Thymus (tissue), 14 donors: ENCODE measurements around the gene FAM156B. TPM values are rescaled to one million over a fixed set of nuclear protein-coding genes. Genes with fewer than 3 reads are reported as not detected.
"Not testable (repeated sequence)": the region's sequence is repeated elsewhere in the genome, so short reads cannot be mapped to it uniquely, and the experiment has no call there.

Experiments
- DNase-seq, 9 donors: peaks; one replicate each; pipeline ENCODE4 v3.0.0-alpha.2; 2013; ENCODE audit warnings: low spot score in 9 of 9, low read depth in 6 of 9, missing footprints in 1 of 9
- H3K27ac ChIP-seq, 2 donors: one replicate each; pipeline ENCODE4 v1.5.1; 2013; ENCODE audit warnings: control low read depth in 1 of 2, low read depth in 1 of 2, low read length in 1 of 2, mild to moderate bottlenecking in 1 of 2, moderate library complexity in 1 of 2
- H3K27me3 ChIP-seq, 2 donors: one replicate each; pipeline ENCODE4 v1.5.1; 2013; ENCODE audit warnings: low read length in 1 of 2; ENCODE audit not compliant: control insufficient read depth in 2 of 2, insufficient read depth in 1 of 2
- H3K36me3 ChIP-seq, 2 donors: one replicate each; pipeline ENCODE4 v1.5.1; 2013; ENCODE audit warnings: low read length in 1 of 2, mild to moderate bottlenecking in 1 of 2, moderate library complexity in 1 of 2; ENCODE audit not compliant: control insufficient read depth in 2 of 2, insufficient read depth in 2 of 2
- H3K4me1 ChIP-seq, 2 donors: one replicate each; pipeline ENCODE4 v1.5.1; 2013; ENCODE audit warnings: low read length in 2 of 2; ENCODE audit not compliant: control insufficient read depth in 2 of 2, insufficient read depth in 2 of 2
- H3K4me3 ChIP-seq, 2 donors: one replicate each; pipeline ENCODE4 v1.5.1; 2013; ENCODE audit warnings: low read length in 2 of 2, control low read depth in 1 of 2, mild to moderate bottlenecking in 1 of 2
- H3K9me3 ChIP-seq, 2 donors: one replicate each; pipeline ENCODE4 v1.5.1; 2013; ENCODE audit warnings: low read length in 1 of 2, mild to moderate bottlenecking in 1 of 2; ENCODE audit not compliant: control insufficient read depth in 2 of 2, insufficient read depth in 1 of 2
- WGBS: extraction: QIAGEN DNeasy Blood & Tissue Kit; methylation state at CpG from one replicate; pipeline ENCODE4 v1.1.7; 2013; 5-methylcytosine and 5-hydroxymethylcytosine counted together
- long read RNA-seq, 10 donors: transcript quantifications; one replicate each; lab custom pipeline, GENCODE V29; 2026
- polyA plus RNA-seq: library from polyadenylated mRNA; stranded (reverse); fragments of 200-250 nt; gene quantifications from one replicate; pipeline ENCODE4 v1.2.3, GENCODE V29; 2013
- total RNA-seq: library from RNA; stranded (reverse); fragments of 120-200 nt; gene quantifications from one replicate; pipeline ENCODE4 v1.2.4, GENCODE V29; 2013
- donor health status: healthy.

Gene FAM156B, protein sequence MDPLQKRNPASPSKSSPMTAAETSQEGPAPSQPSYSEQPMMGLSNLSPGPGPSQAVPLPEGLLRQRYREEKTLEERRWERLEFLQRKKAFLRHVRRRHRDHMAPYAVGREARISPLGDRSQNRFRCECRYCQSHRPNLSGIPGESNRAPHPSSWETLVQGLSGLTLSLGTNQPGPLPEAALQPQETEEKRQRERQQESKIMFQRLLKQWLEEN
- total RNA-seq = 8.4 TPM
- polyA plus RNA-seq = 70.5 TPM
- long read RNA-seq, donor 1, partial matches to known transcripts = 0 of 2 reads
- long read RNA-seq, donor 1, other reads (novel, unspliced or antisense) = 0 of 2 reads
- long read RNA-seq, donor 2, partial matches to known transcripts = 0 of 6 reads
- long read RNA-seq, donor 2, other reads (novel, unspliced or antisense) = 0 of 6 reads
- long read RNA-seq, donor 3, partial matches to known transcripts = 0 of 4 reads
- long read RNA-seq, donor 3, other reads (novel, unspliced or antisense) = 0 of 4 reads
- long read RNA-seq, donor 4, partial matches to known transcripts = 0 of 3 reads
- long read RNA-seq, donor 4, other reads (novel, unspliced or antisense) = 0 of 3 reads
- long read RNA-seq, donor 5, transcript FAM156B-201 (3 exons, 2,537 nt) = major isoform, 6 of 16 reads
- long read RNA-seq, donor 5, partial matches to known transcripts = 7 of 16 reads
- long read RNA-seq, donor 5, other reads (novel, unspliced or antisense) = 0 of 16 reads
- long read RNA-seq, donor 6, partial matches to known transcripts = 0 of 4 reads
- long read RNA-seq, donor 6, other reads (novel, unspliced or antisense) = 0 of 4 reads
- long read RNA-seq, donor 7, partial matches to known transcripts = 0 of 4 reads
- long read RNA-seq, donor 7, other reads (novel, unspliced or antisense) = 0 of 4 reads
- long read RNA-seq, donor 8, partial matches to known transcripts = 0 of 1 reads
- long read RNA-seq, donor 8, other reads (novel, unspliced or antisense) = 0 of 1 reads
- long read RNA-seq, donor 9, partial matches to known transcripts = 0 of 3 reads
- long read RNA-seq, donor 9, other reads (novel, unspliced or antisense) = 0 of 3 reads
- long read RNA-seq, donor 10 = 0 reads

DNA sequence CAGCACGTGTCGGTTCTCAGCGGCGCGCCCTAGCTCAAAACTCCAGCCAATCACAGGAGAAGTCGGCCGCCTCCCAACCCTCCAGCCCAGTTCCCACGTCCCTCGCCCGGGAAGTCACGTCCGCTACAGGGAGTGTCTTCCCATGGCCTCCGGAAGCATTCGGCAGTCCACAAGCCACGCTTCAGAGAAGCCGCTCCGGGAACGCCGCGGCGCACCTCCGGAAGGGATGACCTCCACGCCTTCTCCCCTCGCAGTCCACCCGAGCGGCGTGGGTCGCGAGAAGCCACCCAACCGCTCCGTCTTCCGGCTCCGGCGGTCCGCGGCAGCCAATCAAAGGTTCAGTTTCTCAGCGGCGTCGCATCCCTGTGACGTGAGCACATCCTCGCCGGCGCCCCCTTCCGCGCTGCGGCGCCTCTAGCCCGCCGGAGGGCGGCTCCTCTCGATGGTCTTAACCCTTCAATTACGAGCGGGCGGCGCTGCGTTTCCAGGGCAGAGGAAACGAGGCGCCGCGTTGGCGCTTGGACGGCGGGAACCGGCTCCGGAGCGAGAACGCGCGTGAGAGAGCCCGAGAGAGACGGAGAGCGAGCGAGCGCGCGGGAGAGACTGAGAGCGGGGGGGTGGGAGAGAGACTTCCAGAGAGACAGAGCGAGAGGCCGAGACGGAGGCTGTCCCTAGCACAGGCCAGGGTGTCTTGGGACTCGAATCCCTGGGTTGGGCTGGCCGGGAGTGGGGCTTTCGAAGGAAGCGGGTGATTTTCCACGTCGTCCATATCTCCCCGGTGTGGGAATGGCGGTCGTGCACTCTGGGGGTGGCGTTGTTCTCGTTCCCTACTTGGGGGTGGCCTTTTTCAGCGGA is at the start of gene FAM156B:
Gene FAM156B, plus strand, starts transcription at position 476 of the 855 bp plus-strand sequence. CDS start 9,896 bp downstream, outside the sequence.
- H3K27ac ChIP-seq, H3K4me1 ChIP-seq, H3K9me3 ChIP-seq, DNase-seq, H3K27me3 ChIP-seq, H3K36me3 ChIP-seq, H3K4me3 ChIP-seq: not testable (repeated sequence)
- WGBS = no CpG with 5 or more reads among the region's 92 CpGs

GRCh38 chrX:52852110-52852860 is 44.8 kb upstream of the FAM156B start:
- 89% methylated on average over 9 of the region's 9 CpGs for WGBS
- DNase-seq = no peak
- no peaks in the 10 kb centered on the region for H3K27me3 ChIP-seq
- H3K4me1 ChIP-seq = no peaks in the 10 kb centered on the region
- H3K4me3 ChIP-seq = no peak overlapping the region
- no peaks in the 10 kb centered on the region for H3K36me3 ChIP-seq
- H3K27ac ChIP-seq = no peak overlapping the region
- no peaks in the 10 kb centered on the region for H3K9me3 ChIP-seq

GRCh38 chrX:52856991-52857525 is 40.1 kb upstream of the FAM156B start:
- H3K27me3 ChIP-seq, H3K27ac ChIP-seq, H3K4me3 ChIP-seq, H3K4me1 ChIP-seq, DNase-seq, H3K36me3 ChIP-seq, H3K9me3 ChIP-seq: not testable (repeated sequence)
- WGBS = 67% methylated on average over 4 of the region's 4 CpGs

DNA sequence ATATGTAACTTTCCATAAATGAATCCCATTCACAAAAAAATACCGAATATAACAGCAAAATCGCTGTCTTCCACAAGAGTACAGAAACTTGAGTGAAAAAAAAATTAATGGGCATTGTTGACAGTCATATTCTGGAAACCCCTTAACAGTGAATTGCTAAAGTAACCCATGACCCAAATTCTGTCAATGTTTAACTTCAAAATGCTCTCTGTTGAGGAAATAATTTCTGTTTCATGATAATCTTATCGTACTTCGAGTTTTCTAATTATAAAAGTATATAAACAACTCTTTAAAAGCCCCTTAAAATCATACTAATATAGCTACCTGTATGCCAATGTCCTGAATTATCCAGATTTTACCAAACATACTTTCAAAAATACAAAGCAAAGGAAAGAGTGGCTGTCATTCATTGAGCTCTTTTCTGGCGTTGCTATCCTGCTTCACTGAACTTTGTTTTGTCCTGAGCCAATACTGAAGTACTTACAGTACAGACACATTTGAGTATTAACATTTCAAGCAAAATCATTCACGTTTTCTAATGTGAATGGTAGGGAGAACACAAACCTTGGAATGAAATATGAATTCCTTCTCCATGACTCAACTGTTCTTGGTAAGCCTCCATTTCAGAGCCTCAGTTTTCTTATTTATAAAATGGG is 31.7 kb upstream of the FAM156B start:
- H3K27me3 ChIP-seq = no peaks in the 10 kb centered on the region
- H3K4me3 ChIP-seq = no peak overlapping the region
- H3K36me3 ChIP-seq = no peaks in the 10 kb centered on the region
- WGBS = 89% methylated on average over 6 of the region's 6 CpGs
- no peaks in the 10 kb centered on the region for H3K4me1 ChIP-seq
- no peak overlapping the region for H3K27ac ChIP-seq
- no peaks in the 10 kb centered on the region for H3K9me3 ChIP-seq
- DNase-seq = no peak

- Histone ChIP-seq H3K27ac (no peak within 1 kb of the TSS), H3K27me3 (no peaks in the 10 kb centered on the region), H3K4me3 (no peak within 1 kb of the TSS), H3K9me3 (no peaks in the 10 kb centered on the region), H3K4me1 (no peaks in the 10 kb centered on the region), H3K36me3 (no peaks in the 10 kb centered on the region)
- DNase-seq = no peak
- WGBS = 97% methylated on average over 35 of the region's 35 CpGs
These were observed 29.4 kb upstream of the FAM156B start, which contains the start of gene XAGE3 for GRCh38 chrX:52867610-52868348. XAGE3 (minus strand) TSS chrX:52868083; CDS start chrX:52867133, 950 bp downstream.

- no peaks in the 10 kb centered on the region for H3K4me1 ChIP-seq
- no peak overlapping the region for H3K4me3 ChIP-seq
- WGBS = 92% methylated on average over 1 of the region's 1 CpG
- no peak for DNase-seq
- H3K27me3 ChIP-seq = no peaks in the 10 kb centered on the region
- no peak overlapping the region for H3K27ac ChIP-seq
- H3K36me3 ChIP-seq = no peaks in the 10 kb centered on the region
- H3K9me3 ChIP-seq = no peaks in the 10 kb centered on the region
These were observed 27.1 kb upstream of the FAM156B start for GRCh38 chrX:52870046-52870445.

DNA sequence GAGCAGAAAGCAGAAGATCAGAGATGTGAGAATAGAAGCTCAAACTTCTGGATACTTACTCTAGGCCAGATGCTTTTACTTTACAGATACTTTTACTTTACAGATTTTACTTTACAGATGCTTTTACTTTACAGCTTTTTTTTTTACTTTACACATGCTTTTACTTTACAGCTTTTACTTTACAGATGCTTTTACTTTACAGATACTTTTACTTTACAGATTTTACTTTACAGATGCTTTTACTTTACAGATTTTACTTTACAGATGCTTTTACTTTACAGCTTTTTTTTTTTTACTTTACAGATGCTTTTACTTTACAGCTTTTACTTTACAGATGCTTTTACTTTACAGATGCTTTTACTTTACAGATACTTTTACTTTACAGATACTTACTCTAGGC is 23.3 kb upstream of the FAM156B start:
- not testable (repeated sequence) for H3K9me3 ChIP-seq, H3K27ac ChIP-seq, DNase-seq, H3K4me1 ChIP-seq, H3K27me3 ChIP-seq, H3K4me3 ChIP-seq, H3K36me3 ChIP-seq
